ENCODE measurements around the gene CEMIP2. TPM values are rescaled to one million over a fixed set of nuclear protein-coding genes. Genes with fewer than 3 reads are reported as not detected.

CEMIP2 gene
- total RNA-seq, 3 donors from 2014 or later: 79.0 to 144 (median 81.2) TPM

DNA sequence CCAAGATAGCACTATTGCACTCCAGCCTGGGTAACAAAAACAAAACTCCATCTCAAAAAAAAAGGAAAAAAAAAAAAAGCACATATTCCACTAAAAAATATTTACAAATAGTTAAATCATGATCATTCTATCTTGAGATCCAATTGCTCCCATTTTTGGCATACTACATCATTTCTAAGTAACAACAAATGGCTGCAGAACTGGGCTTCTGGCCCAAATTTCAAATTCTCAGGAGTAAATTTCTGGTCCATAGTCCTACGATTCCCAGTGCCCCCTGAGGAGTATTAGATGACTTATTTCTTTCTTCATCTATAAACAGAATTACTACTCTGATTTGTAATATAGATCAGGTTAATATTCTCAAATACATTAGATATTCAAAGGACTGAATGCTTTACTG lies 62.1 kb downstream of the CEMIP2 start:
- Histone ChIP-seq H3K4me1 (no peaks in the 10 kb centered on the region), H3K9me3 (no peaks in the 10 kb centered on the region), H3K27ac (no peak overlapping the region), H3K27me3 (no peaks in the 10 kb centered on the region), H3K36me3 (peaks cover 2% of the 10 kb centered on the region), H3K4me3 (no peak overlapping the region)
- intact Hi-C loops (cut with DNase I; ENCODE audit: low total_unique reads): no loop called here
- TF ChIP-seq POLR2A (IDR thresholded peaks at IDR 0.05) (no peak), CTCF (IDR thresholded peaks at IDR 0.05) (no peak), POLR2AphosphoS5 (IDR thresholded peaks at IDR 0.05) (no peak)
- no peak for DNase-seq (ENCODE audit: low spot score in 2 of 2)

GRCh38 chr9:71704796-71705195 lies 63.5 kb downstream of the CEMIP2 start:
- no peak for TF ChIP-seq CTCF (IDR thresholded peaks at IDR 0.05)
- TF ChIP-seq POLR2AphosphoS5 (IDR thresholded peaks at IDR 0.05): no peak
- TF ChIP-seq POLR2A (IDR thresholded peaks at IDR 0.05): no peak
- Histone ChIP-seq H3K27ac (peak overlapping the region in 1 of 2 donors; percentile 24), H3K27me3 (no peaks in the 10 kb centered on the region), H3K9me3 (no peaks in the 10 kb centered on the region), H3K4me1 (no peaks in the 10 kb centered on the region), H3K4me3 (no peak overlapping the region), H3K36me3 (peaks cover 6% of the 10 kb centered on the region)
- intact Hi-C loops (cut with DNase I; ENCODE audit: low total_unique reads): no loop called here
- DNase-seq (ENCODE audit: low spot score in 2 of 2): no peak

DNA sequence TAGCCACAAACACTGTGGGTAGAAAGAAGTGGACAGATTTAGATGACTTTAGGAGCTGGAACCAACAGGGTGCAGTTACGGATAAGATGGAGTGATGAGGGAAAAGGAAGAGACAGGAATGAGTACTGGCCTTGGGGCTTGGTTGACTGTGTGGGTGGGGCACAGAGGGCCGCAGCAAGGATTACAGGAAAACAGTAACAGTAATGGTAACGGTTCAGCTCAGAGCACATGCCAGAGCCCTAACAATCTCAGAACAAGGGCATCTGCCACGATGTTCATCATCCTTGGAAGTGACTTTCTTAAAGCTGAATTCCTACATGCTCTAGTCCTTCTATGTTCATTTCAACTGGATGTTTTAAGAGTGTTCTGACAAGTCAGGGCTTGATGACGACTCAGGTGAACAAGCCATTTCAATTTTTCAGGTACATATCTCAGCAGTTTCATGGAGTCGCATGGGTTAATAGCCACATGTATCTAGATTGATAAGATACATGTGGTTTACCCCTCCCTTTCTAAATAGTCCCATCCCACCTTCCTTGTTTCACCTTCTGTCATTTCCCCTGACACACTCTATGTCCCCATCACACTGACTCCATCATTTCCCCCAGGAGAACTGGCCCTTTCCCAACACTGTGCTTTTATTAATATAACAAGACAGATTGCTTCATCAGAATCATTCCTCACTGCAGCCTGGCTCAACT lies 65.0 kb downstream of the CEMIP2 start:
- TF ChIP-seq CTCF (IDR thresholded peaks at IDR 0.05) (no peak), POLR2A (IDR thresholded peaks at IDR 0.05) (no peak), POLR2AphosphoS5 (IDR thresholded peaks at IDR 0.05) (no peak)
- no peaks in the 10 kb centered on the region for H3K27me3 ChIP-seq
- peak overlapping the region; percentile 23 to 52 for H3K27ac ChIP-seq
- H3K4me3 ChIP-seq: no peak overlapping the region
- H3K4me1 ChIP-seq: no peaks in the 10 kb centered on the region
- H3K36me3 ChIP-seq: peaks cover 6% of the 10 kb centered on the region
- H3K9me3 ChIP-seq: no peaks in the 10 kb centered on the region
- intact Hi-C loops (cut with DNase I; ENCODE audit: low total_unique reads): no loop called here
- peak in 1 of 2 donors; percentile 61 for DNase-seq (ENCODE audit: low spot score in 2 of 2)

DNA sequence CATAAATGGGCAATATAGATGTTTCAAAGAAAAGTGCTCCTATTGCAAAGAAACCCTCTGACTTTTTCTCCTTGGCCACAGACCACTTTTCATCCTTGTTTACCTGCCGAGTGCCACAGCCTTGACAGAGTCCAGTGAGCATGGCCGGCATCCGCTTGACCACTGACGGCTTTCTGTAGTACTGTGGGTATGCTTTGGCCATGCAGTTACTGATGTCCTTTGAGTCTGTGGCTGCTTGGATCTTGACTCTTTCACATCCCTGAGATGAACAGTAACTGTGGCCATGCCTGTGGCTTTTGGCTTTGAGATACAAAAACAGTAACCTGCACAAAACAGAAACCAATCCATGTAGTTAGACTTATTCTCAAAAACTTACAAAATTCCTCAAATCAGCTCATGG lies 70.4 kb downstream of the CEMIP2 start:
- Histone ChIP-seq H3K36me3 (peaks cover 6% of the 10 kb centered on the region), H3K4me1 (no peaks in the 10 kb centered on the region), H3K4me3 (no peak overlapping the region), H3K27ac (no peak overlapping the region), H3K27me3 (no peaks in the 10 kb centered on the region), H3K9me3 (no peaks in the 10 kb centered on the region)
- intact Hi-C loops (cut with DNase I; ENCODE audit: low total_unique reads): no loop called here
- no peak for TF ChIP-seq POLR2AphosphoS5 (IDR thresholded peaks at IDR 0.05)
- no peak for TF ChIP-seq CTCF (IDR thresholded peaks at IDR 0.05)
- TF ChIP-seq POLR2A (IDR thresholded peaks at IDR 0.05): no peak
- DNase-seq (ENCODE audit: low spot score in 2 of 2): no peak

GRCh38 chr9:71694332-71694731 lies 74.0 kb downstream of the CEMIP2 start:
- Histone ChIP-seq H3K4me3 (no peak overlapping the region), H3K27me3 (no peaks in the 10 kb centered on the region), H3K4me1 (no peaks in the 10 kb centered on the region), H3K36me3 (no peaks in the 10 kb centered on the region), H3K27ac (no peak overlapping the region), H3K9me3 (no peaks in the 10 kb centered on the region)
- DNase-seq (ENCODE audit: low spot score in 2 of 2): no peak
- intact Hi-C loops (cut with DNase I; ENCODE audit: low total_unique reads): no loop called here
- TF ChIP-seq CTCF (IDR thresholded peaks at IDR 0.05) (no peak), POLR2A (IDR thresholded peaks at IDR 0.05) (no peak), POLR2AphosphoS5 (IDR thresholded peaks at IDR 0.05) (no peak)
